Hindlimb muscle (tissue), 1 donor: ENCODE data around the gene HDGFL2. TPM values are rescaled to one million over a fixed set of nuclear protein-coding genes. Genes with fewer than 3 reads are reported as not detected.
"Not testable (repeated sequence)": the region's sequence is repeated elsewhere in the genome, so short reads cannot be mapped to it uniquely, and the experiment has no call there.

Experiments used
- DNase-seq: peaks from one replicate; pipeline ENCODE4 v3.0.0-alpha.2; 2013
- polyA plus RNA-seq: library from polyadenylated mRNA; unstranded; fragments of 120-200 nt; gene quantifications from one replicate; pipeline ENCODE4 v1.2.1, GENCODE V29; 2013; ENCODE audit not compliant: insufficient read length

HDGFL2 gene
- polyA plus RNA-seq, 1 donor = 88.0 TPM

- DNase-seq = no peak
Measured at GRCh38 chr19:4516939-4517300, 44.8 kb downstream of the HDGFL2 start.

GRCh38 chr19:4517451-4518057 lies 45.5 kb downstream of the HDGFL2 start:
- DNase-seq = no peak

- DNase-seq = peak; percentile 48
Measured at GRCh38 chr19:4518345-4519171, 46.5 kb downstream of the HDGFL2 start, which contains the start of gene PLIN4. TSS of gene PLIN4 (minus strand) at chr19:4518486. CDS start at chr19:4518272, 214 bp downstream.

GRCh38 chr19:4519172-4519496 lies 47.0 kb downstream of the HDGFL2 start:
- DNase-seq = no peak

GRCh38 chr19:4519521-4520277 lies 47.6 kb downstream of the HDGFL2 start:
- DNase-seq = no peak

GRCh38 chr19:4521170-4521887 lies 49.2 kb downstream of the HDGFL2 start:
- no peak for DNase-seq

- DNase-seq = no peak
Measured at GRCh38 chr19:4521888-4522242, 49.8 kb downstream of the HDGFL2 start.

- no peak for DNase-seq
Measured at GRCh38 chr19:4522291-4523002, 50.4 kb downstream of the HDGFL2 start.

- no peak for DNase-seq
Measured at GRCh38 chr19:4523306-4524110, 51.4 kb downstream of the HDGFL2 start.

GRCh38 chr19:4524808-4525562 lies 52.9 kb downstream of the HDGFL2 start:
- no peak for DNase-seq

GRCh38 chr19:4525563-4526002 lies 53.5 kb downstream of the HDGFL2 start:
- no peak for DNase-seq

- DNase-seq = not testable (repeated sequence)
Measured at GRCh38 chr19:4527377-4527776, 55.3 kb downstream of the HDGFL2 start.

GRCh38 chr19:4528843-4529242 lies 56.7 kb downstream of the HDGFL2 start:
- DNase-seq = no peak

GRCh38 chr19:4529924-4530522 lies 57.9 kb downstream of the HDGFL2 start:
- DNase-seq = no peak

GRCh38 chr19:4531562-4532165 lies 59.6 kb downstream of the HDGFL2 start:
- DNase-seq = no peak

- no peak for DNase-seq
Measured at GRCh38 chr19:4533334-4533733, 61.2 kb downstream of the HDGFL2 start.

GRCh38 chr19:4533835-4534424 lies 61.8 kb downstream of the HDGFL2 start:
- no peak for DNase-seq

- peak; percentile 43 for DNase-seq
Measured at GRCh38 chr19:4534836-4535658, 63.0 kb downstream of the HDGFL2 start, which contains the start of gene PLIN5. TSS of gene PLIN5 (minus strand) at chr19:4535224. CDS start at chr19:4534074, 1,150 bp downstream.
